Keratinocyte (primary cell): ENCODE measurements around the gene CLK3. TPM values are rescaled to one million over a fixed set of nuclear protein-coding genes. Genes with fewer than 3 reads are reported as not detected.

Experiments used
- DNase-seq: peaks from one replicate; pipeline ENCODE4 v3.0.0-alpha.2; 2011; ENCODE audit warnings: low read depth, missing footprints, low spot score
- FAIRE-seq: peaks from 2 replicates; lab custom pipeline; 2011; peaks lifted over from hg19 to GRCh38; lab: Jason Lieb, UNC
- H2AFZ ChIP-seq: 2 replicates; pipeline ENCODE4 v1.6.0; 2012; ENCODE audit warnings: low read length, control low read depth, inconsistent platforms; ENCODE audit not compliant: control insufficient read depth
- H3K27ac ChIP-seq: 2 replicates; pipeline ENCODE4 v1.5.1; 2011; ENCODE audit warnings: low read length; ENCODE audit not compliant: control insufficient read depth, insufficient read depth
- H3K27me3 ChIP-seq: 3 replicates; pipeline ENCODE4 v1.6.0; 2011; ENCODE audit warnings: low read length; ENCODE audit not compliant: control insufficient read depth, insufficient read depth; ENCODE audit errors: extremely low read depth
- H3K36me3 ChIP-seq, 2 experiments: 2 replicates in 1 of 2; 3 replicates in 1 of 2; pipeline ENCODE4 v1.5.1; 2011; ENCODE audit warnings: low read length in 2 of 2, mild to moderate bottlenecking in 1 of 2; ENCODE audit not compliant: control insufficient read depth in 2 of 2, insufficient read depth in 2 of 2; ENCODE audit errors: extremely low read depth in 1 of 2
- H3K4me1 ChIP-seq: 3 replicates; pipeline ENCODE4 v1.5.1; 2011; ENCODE audit warnings: low read length; ENCODE audit not compliant: control insufficient read depth, insufficient read depth; ENCODE audit errors: extremely low read depth
- H3K4me2 ChIP-seq: 3 replicates; pipeline ENCODE4 v1.6.0; 2011; ENCODE audit warnings: low read depth, low read length; ENCODE audit not compliant: control insufficient read depth, insufficient read depth; ENCODE audit errors: extremely low read depth
- H3K4me3 ChIP-seq, 3 experiments: fragments of 200-600 bp in 1 of 3; sonication (generic) in 1 of 3; 2 replicates in 2 of 3; 3 replicates in 1 of 3; pipeline ENCODE4 v1.5.1; 2011 to 2016; ENCODE audit warnings: low read length in 3 of 3, mild to moderate bottlenecking in 3 of 3, control low read depth in 2 of 3, inconsistent platforms in 1 of 3, low read depth in 1 of 3, mixed read lengths in 1 of 3, mixed run types in 1 of 3, moderate library complexity in 1 of 3; ENCODE audit not compliant: control insufficient read depth in 2 of 3, insufficient read depth in 2 of 3; ENCODE audit errors: extremely low read depth in 1 of 3
- H3K79me2 ChIP-seq: 2 replicates; pipeline ENCODE4 v1.6.0; 2012; ENCODE audit warnings: low read length; ENCODE audit not compliant: control insufficient read depth, insufficient read depth
- H3K9ac ChIP-seq: 3 replicates; pipeline ENCODE4 v1.6.0; 2011; ENCODE audit warnings: low read length; ENCODE audit not compliant: control insufficient read depth, insufficient read depth; ENCODE audit errors: extremely low read depth
- H3K9me1 ChIP-seq: 3 replicates; pipeline ENCODE4 v1.6.0; 2011; ENCODE audit warnings: low read length; ENCODE audit not compliant: control insufficient read depth, insufficient read depth; ENCODE audit errors: extremely low read depth
- H3K9me3 ChIP-seq: 2 replicates; pipeline ENCODE4 v1.5.1; 2012; ENCODE audit warnings: low read depth, low read length; ENCODE audit not compliant: control insufficient read depth
- H4K20me1 ChIP-seq: 3 replicates; pipeline ENCODE4 v1.6.0; 2011; ENCODE audit warnings: low read length; ENCODE audit not compliant: control insufficient read depth, insufficient read depth; ENCODE audit errors: extremely low read depth
- CTCF ChIP-seq, 3 experiments: IDR thresholded peaks in 1 of 3; conservative IDR thresholded peaks in 1 of 3; optimal IDR thresholded peaks in 1 of 3; 2 replicates in 2 of 3; 3 replicates in 1 of 3; pipeline versions ENCODE3 to v1.5.1; 2011; ENCODE audit warnings: low read length in 3 of 3, mild to moderate bottlenecking in 3 of 3, moderate library complexity in 2 of 3, control low read depth in 1 of 3, inconsistent platforms in 1 of 3; ENCODE audit not compliant: insufficient read depth in 2 of 3; ENCODE audit errors: extremely low read depth in 1 of 3
- EZH2 ChIP-seq: IDR thresholded peaks from one replicate; pipeline ENCODE4 v1.6.1; 2012; ENCODE audit warnings: inconsistent platforms, mild to moderate bottlenecking, low read length, moderate library complexity
- dilution Hi-C: fragments of 300-500 bp; cut with MboI; formaldehyde crosslinking; loops from one replicate; pipeline ENCODE4 v1.7.0; 2020; ENCODE audit warnings: low sequenced_read_pairs; ENCODE audit not compliant: extremely low pct_ligation_motif_present
- polyA plus RNA-seq, 5 experiments: library from polyadenylated mRNA; depleted of rRNA in 3 of 5; stranded (reverse) in 3 of 5; stranded (forward) in 1 of 5; unstranded in 1 of 5; fragments of >200 nt; gene quantifications; 1 replicate in 1 of 5; 2 replicates in 3 of 5; 3 replicates in 1 of 5; pipeline versions ENCODE4 v1.2.1 to v1.2.3, GENCODE V29; 2011 to 2012; ENCODE audit warnings: missing spikeins in 2 of 5, low read depth in 1 of 5, low replicate concordance in 1 of 5

Gene CLK3
- polyA plus RNA-seq, 1 donor (not counting 4 experiments of a cell fraction or from before 2014, with no cell fraction given) = 61.2 TPM

GRCh38 chr15:74631408-74631807 lies 15.8 kb downstream of the CLK3 start:
- Histone ChIP-seq H3K79me2 (no peaks in the 10 kb centered on the region), H4K20me1 (peaks cover 8% of the 10 kb centered on the region), H3K4me3 (no peak overlapping the region), H3K9me3 (no peaks in the 10 kb centered on the region), H3K9ac (no peak overlapping the region), H3K9me1 (no peaks in the 10 kb centered on the region), H3K4me1 (no peaks in the 10 kb centered on the region), H3K27me3 (no peaks in the 10 kb centered on the region), H2AFZ (no peak overlapping the region), H3K36me3 (peaks cover 46 to 73% of the 10 kb centered on the region in 2 experiments), H3K4me2 (no peak overlapping the region), H3K27ac (no peak overlapping the region)
- no peak for TF ChIP-seq EZH2
- no peak for TF ChIP-seq CTCF (optimal IDR thresholded peaks at IDR 0.05 in 1 of 3, IDR thresholded peaks at IDR 0.05 in 1 of 3, conservative IDR thresholded peaks at IDR 0.05 in 1 of 3; ENCODE audit: extremely low read depth in 1 of 3, insufficient read depth in 2 of 3, low read length in 3 of 3)
- dilution Hi-C loops = no loop called here
- FAIRE-seq = no peak
- DNase-seq = no peak

GRCh38 chr15:74631935-74632560 lies 16.4 kb downstream of the CLK3 start:
- no peak for DNase-seq
- Histone ChIP-seq H3K9me3 (no peaks in the 10 kb centered on the region), H3K79me2 (no peaks in the 10 kb centered on the region), H4K20me1 (peaks cover 8% of the 10 kb centered on the region), H3K9ac (no peak overlapping the region), H3K9me1 (no peaks in the 10 kb centered on the region), H2AFZ (no peak overlapping the region), H3K4me3 (no peak overlapping the region), H3K27me3 (no peaks in the 10 kb centered on the region), H3K4me2 (no peak overlapping the region), H3K4me1 (no peaks in the 10 kb centered on the region), H3K36me3 (peaks cover 40 to 68% of the 10 kb centered on the region in 2 experiments), H3K27ac (no peak overlapping the region)
- dilution Hi-C loops = no loop called here
- FAIRE-seq = no peak
- TF ChIP-seq CTCF (optimal IDR thresholded peaks at IDR 0.05 in 1 of 3, IDR thresholded peaks at IDR 0.05 in 1 of 3, conservative IDR thresholded peaks at IDR 0.05 in 1 of 3; ENCODE audit: extremely low read depth in 1 of 3, insufficient read depth in 2 of 3, low read length in 3 of 3) = peak; percentile 90 to 91 (median 90)
- no peak for TF ChIP-seq EZH2
